ENCODE results near the gene COG5.
A peak's percentile ranks its signal among the peaks of the same experiment; 100 is the strongest.

COG5 gene

DNA sequence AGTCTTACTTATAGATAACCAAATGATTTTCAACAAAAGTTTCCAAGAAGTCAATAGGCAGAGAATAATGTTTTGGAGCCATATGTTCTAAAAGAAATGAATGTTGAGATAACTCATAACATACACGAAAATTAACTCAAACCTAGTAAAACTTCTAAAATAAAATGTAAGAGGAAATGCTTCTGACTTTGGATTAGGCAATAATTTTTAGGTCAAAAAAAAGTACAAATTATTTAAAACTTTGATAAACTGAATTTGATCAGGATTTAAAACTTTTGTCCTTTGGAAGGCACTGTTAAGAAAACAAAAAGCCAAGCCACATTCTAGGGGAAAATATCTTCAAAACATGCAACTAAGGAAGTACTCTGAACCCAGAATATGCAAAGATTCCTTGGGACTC lies 242.1 kb downstream of the COG5 start:
- no peak for DNase-seq

DNA sequence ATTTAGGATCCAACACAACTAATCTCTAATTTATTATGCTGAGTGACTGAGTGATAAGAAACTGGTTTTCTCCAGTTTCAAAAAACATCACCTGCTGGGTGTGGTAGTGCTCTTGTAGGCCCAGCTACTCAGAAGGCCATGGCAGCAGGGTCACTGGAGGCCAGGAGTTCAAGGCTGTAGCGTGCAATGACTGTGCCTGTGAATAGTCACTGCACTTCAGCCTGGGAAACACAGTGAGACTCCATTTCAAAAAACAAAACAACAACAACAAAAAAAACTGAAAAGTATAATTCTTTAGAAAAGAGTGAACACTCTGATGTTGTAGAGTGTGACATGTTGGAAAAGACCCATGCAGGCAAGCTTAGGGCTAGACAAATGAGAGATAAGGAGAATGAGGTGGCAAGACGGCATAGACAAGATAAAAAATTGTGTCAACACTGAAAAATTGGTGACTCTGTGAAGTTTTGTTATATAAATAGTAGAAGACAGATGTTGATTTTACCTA lies 243.9 kb downstream of the COG5 start:
- DNase-seq, result no peak

DNA sequence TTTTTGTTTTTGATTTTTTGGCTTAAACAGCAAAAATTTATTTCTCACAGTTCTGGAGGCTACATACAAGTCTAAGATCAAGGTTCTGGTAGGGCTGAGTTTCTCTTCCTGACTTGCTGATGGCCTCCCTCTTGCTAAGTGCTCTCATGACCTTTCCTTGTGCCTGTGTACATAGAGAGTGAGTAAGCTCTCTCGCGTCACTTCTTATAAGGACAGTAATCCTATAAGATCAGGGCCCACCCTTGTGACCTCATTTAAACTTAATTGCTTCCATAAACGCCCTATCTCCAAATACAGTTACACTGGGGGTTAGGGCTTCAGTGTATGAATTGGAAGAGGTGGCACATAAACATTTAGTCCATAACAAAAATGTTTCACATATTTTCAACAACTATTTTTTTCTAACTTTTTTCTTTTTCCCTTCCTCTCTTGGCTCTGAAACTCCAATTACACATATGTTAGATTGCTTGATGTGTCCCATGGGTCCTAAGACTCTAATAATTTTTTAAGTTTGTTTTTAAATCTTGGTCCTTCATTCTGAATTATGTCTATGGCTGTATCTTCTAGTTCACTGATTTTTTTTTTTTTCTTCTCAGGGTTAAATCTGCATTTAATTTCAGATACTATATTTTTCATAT lies 245.1 kb downstream of the COG5 start:
- DNase-seq, result peak; percentile 18

DNA sequence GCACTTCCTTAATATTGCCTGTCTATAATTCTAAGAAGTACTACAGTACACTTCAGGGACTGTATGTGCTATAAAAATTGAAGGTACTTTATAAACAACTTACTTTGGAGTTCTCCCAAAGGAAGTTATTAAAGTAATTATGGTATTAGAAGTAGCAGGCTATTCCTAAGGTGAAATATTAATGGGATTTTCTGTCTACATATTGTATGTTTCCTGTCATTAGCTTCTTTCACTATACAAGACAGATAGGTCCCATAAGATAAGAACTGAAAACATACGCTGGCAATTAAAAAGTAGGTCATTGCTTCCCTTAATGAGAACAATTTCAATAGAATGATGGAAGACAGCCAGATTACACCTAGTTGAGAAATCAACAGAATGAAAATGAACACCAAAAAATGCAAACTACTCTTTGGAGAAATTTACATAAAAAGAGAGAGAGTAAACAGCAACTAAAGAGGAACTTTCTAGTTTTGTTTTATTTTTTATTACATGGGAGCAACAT lies 248.0 kb downstream of the COG5 start:
- DNase-seq, result no peak

DNA sequence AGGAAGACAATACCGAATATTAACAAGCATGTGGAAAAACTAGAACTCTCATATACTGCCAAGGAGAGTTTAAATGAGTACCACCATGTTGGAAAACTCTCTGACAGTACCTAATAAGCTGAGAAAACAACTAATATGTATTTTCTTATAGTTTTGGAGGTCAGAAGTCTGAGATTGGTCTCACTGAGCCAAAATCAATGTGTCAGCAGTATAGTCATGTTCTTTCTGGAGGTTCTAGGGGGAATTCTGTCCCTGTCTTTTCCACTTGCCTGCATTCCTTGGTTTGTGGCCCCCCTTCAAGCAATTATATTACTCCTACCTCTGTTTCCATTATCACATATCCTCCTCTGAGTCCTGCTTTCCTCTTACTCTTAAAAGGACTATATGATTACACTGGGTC lies 250.4 kb downstream of the COG5 start:
- DNase-seq, result no peak

DNA sequence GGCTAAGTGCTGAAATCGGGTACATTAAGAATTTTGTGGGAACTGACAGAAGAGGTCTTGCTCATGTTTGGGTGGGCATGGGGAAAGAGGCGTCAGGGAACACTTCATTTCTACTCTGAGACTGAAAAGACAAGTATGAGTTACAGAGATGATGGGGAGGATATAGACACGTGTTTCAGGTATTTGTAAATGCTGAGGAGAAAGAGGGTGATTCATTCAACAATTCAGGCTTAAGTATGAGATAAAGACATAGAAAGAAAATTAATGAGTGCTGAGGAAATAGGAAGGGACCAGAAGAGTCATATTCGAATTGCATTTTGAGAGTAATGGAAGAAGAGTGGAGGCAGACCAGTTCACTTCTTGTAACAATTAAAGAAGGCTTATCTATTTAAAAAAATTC lies 251.3 kb downstream of the COG5 start:
- DNase-seq, result peak; percentile 38

DNA sequence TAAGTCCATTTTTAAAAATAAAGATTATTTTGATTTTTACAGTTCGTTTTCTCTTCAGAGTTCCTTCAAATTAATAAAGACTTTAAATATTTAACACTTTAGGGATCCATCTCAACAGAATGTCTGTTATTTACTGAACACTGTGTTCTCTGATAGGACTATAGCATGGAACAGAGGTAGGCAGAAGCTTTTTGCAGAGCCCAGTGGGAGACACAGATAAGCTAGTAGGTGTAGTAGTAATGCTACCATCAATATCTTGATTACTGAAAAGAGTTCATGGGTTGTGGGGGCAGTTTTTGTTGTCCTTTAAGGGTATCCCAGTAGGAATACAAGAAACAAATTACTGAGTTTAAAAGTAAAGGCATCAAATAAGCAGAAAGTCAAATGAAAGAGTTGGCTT lies 254.4 kb downstream of the COG5 start:
- no peak for DNase-seq

- DNase-seq, result no peak
Observed at GRCh38 chr7:107304636-107305035, 259.1 kb downstream of the COG5 start.

DNA sequence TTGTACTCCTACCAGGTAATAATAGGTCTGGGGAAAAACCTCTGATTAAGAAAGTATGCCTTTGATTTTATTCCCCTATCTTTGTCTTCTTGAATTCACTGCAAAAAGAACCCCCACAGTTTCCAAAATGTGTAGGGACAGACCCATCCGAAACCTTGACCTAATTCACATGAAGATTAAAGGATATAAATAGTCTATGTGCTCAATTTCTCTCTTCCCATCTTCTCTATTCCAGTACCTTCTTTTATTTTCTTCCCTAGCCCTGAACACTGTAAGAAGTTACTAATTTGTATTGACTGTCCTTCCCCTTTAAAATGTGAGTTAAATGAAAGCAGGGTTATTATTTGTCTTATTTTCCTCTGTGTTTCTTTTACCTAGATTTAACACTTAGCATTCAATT lies 259.7 kb downstream of the COG5 start:
- no peak for DNase-seq

DNA sequence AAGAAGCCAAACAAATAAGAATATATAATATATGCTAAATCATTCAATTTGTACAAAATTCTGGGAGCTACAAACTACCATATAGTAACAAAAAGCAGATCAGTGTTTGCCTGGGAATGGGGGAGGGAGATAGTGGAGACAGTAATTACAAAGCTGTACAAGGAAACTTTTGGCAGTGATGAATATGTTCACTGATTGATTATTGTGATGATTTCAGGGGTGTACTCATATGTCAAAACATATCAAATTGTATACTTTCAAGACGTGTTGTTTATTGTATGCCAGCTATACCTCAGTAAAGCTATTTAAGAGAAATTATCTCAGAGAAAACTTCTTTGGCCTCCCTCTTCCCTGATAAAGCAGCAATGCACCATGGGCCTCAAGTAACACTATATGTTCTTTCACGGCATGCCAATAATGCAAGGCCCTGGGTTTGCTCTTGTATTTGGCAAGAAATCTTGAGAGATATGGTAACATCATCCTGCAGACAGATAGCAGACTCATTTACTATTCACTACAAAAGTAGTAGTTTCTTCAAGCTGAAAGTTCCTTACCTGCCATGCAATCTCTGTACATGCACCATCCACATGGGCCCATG lies 261.4 kb downstream of the COG5 start:
- no peak for DNase-seq

DNA sequence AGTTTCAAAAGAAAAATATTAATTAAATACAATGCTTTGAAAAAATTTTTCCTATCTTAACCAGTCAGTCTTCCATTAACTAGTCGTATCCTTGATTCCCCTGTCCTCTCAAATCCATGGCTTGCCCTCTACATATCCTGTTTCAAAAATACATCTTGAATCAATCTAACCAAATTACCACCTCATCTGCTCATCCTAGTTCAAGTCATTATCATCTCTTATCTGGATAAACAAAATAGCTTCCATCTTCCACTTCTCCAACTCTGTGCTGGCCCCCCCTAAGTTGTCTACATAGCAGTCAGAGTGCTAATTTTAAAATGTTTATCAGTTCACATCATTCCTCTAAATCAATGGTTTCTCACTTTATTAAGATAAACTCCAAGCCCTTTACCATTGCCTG lies 269.5 kb downstream of the COG5 start:
- no peak for DNase-seq

DNA sequence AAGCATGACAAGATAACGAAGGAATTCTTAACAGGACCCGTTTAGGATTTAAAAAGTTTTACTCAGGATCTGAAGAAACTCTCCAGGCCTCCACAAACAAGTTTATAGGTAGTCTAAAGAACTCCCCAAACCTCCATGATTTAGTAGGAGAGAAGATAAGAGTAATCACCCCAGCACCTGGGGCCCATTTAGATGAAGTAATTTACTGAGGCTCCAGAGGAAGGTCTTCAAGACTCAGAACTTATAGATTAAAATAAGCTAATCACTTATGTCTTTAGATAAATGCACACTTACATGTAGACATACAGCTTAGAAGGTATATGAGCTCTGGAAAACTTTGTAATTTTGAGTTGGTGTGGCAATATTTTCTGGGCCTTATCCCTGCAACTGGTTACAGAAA lies 271.1 kb downstream of the COG5 start:
- DNase-seq, result no peak

- no peak for DNase-seq
Observed at GRCh38 chr7:107291434-107291833, 272.3 kb downstream of the COG5 start.

- DNase-seq, result no peak
Observed at GRCh38 chr7:107286751-107287621, 276.7 kb downstream of the COG5 start.

DNA sequence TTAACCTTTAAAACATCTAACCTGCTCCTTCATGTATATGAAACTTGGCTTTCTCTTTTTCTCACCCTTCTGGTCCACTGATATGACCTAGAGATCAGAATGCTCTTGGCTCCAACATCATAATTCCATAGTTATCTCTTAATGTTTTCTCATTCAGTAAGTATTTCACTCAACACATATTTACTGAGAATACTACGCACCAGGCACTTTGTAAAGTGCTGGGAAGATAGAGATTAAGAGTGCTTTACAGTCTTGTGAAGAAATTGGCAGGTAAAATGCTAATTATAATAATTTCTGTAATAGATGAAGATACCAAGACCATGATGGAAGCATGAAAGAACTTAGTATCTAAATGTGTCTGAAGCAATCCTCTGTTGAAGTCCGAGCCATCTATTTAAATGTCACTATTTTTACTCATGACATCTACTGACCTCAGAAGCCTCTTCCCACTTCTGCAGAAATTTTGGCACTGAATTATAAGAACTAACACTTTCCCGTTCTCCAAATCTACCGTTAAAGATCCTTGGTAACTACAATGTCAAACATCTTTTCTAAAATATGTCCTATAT lies 278.7 kb downstream of the COG5 start:
- DNase-seq, result no peak

DNA sequence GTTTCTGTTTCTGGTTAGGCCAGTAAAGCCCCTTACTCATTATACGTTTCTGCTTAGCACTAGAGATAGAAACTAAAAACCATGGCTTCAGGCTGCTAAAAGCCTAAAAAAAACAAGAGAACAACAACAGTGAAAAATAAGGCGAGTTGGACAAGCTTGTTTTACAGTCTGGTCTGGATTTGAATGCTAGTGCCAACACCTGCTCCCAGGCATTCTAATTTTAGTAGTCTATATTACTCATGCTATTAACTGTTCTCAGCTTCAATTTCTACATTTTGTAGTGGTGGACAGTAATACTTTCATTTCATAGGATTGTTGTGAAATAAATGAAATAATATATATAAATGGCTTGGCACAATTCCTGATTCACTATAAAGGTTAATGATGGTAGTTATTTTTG lies 286.4 kb downstream of the COG5 start:
- no peak for DNase-seq

DNA sequence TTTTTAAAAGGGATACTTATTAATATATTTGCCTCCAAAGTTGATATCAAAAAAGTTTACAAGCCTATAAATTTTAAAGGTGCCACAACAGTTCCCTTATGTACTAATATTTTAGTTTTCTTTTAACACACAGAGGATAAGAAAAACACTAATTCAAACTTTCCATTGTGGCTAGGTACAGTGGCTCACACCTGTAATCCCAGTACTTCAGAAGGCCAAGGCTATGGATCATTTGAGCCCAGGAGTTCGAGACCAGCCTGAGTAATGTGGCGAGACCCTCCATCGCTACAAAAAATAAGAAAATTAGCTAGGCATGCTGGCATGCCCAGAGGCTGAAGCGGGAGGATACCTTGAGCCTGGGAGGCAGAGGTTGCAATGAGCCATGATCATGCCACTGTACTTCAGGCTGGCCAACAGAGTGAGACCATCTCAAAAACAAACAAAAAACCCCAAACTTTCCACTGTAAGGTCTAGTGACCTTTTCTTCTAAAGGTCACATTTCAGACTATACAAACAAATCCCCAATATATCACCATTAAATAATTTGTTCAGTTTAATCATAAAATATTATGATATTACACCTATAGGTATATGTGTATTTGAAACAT lies 287.4 kb downstream of the COG5 start:
- no peak for DNase-seq

GRCh38 chr7:107274506-107274905 lies 289.2 kb downstream of the COG5 start:
- no peak for DNase-seq

DNA sequence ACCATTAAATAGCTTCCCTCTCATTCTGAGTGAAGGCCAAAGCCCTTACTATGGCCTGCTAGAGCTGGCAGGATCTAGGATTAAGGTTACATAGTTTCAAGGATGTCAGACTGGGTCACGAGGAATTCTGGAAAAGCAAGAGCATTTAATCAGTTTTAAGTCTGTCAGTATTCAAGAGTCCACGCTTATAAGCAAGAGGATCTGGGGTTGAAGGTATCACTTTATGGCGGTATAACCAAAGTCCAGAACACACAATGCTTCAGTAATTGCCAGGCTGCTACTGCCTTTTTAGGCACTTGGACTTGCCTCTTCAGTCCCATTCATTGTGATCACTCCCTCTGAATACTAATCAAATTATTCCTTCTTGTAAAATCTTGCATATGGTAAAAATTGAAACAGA lies 293.9 kb downstream of the COG5 start:
- no peak for DNase-seq

GRCh38 chr7:107268594-107268993 lies 295.1 kb downstream of the COG5 start:
- DNase-seq, result no peak

GRCh38 chr7:107267138-107267537 lies 296.6 kb downstream of the COG5 start:
- no peak for DNase-seq

- DNase-seq, result no peak
Observed at GRCh38 chr7:107264723-107265122, 299.0 kb downstream of the COG5 start.

- DNase-seq, result peak; percentile 9
Observed at GRCh38 chr7:107262857-107263256, 300.9 kb downstream of the COG5 start.
